GM12872 (cell line): ENCODE data around the gene HERPUD1.

Source experiments
- CTCF ChIP-seq: IDR thresholded peaks from 3 replicates; pipeline ENCODE4 v1.5.1; 2011; ENCODE audit warnings: low read depth, mild to moderate bottlenecking, low read length, moderate library complexity; ENCODE audit not compliant: insufficient read depth

Gene HERPUD1

GRCh38 chr16:56888806-56889205 is 43.1 kb upstream of the HERPUD1 start:
- TF ChIP-seq CTCF: 0 out of 3 replicates have a peak, but pooled peaks have one; percentile 8

GRCh38 chr16:56889206-56889605 is 42.7 kb upstream of the HERPUD1 start:
- TF ChIP-seq CTCF: no peak

GRCh38 chr16:56891685-56892084 is 40.3 kb upstream of the HERPUD1 start:
- TF ChIP-seq CTCF: no peak

GRCh38 chr16:56892705-56893104 is 39.2 kb upstream of the HERPUD1 start:
- no peak for TF ChIP-seq CTCF

GRCh38 chr16:56894331-56894917 is 37.5 kb upstream of the HERPUD1 start:
- TF ChIP-seq CTCF: no peak

- no peak for TF ChIP-seq CTCF
These were observed 36.1 kb upstream of the HERPUD1 start for GRCh38 chr16:56895813-56896212.

- no peak for TF ChIP-seq CTCF
These were observed 35.7 kb upstream of the HERPUD1 start for GRCh38 chr16:56896244-56896643.
